ENCODE results near the gene NPIPB6.

DNA sequence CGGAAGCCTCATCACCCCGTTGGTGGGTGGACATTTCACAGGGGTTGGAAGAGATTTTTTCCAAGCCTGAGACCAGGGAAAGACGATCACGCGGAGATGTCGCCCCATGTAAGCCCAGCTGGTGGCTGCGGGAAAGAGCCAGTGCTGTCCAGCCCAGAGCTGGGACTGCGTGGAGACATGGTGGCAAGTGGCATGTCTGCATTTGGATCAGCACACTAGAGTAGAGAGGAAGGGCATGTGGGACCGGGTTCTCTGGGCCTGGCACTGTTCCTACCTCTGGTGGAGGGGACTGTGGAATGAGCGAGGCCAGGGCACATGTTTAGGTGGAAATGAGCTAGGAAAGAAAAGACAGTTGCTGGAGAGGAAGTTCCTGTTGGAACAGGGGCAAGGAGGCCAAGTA, 51.0 kb downstream of the NPIPB6 start:
- TF ChIP-seq EGR1 (IDR thresholded peaks at IDR 0.05; ENCODE audit: low read depth) (no peak), FOSL1 (IDR thresholded peaks at IDR 0.05; ENCODE audit: low read depth) (no peak), CBX3 (IDR thresholded peaks at IDR 0.05; ENCODE audit: low read depth) (no peak), SP1 (IDR thresholded peaks at IDR 0.05; ENCODE audit: low read depth) (no peak), YY1 (IDR thresholded peaks at IDR 0.05; ENCODE audit: extremely low read depth, insufficient replicate concordance, low read depth, low read length) (no peak), POLR2AphosphoS5 (IDR thresholded peaks at IDR 0.05; ENCODE audit: low read depth, low read length) (no peak), POLR2A (IDR thresholded peaks at IDR 0.05; ENCODE audit: borderline replicate concordance, extremely low read depth, insufficient read depth, insufficient read length) (no peak), EZH2phosphoT487 (IDR thresholded peaks at IDR 0.05; ENCODE audit: borderline replicate concordance) (no peak)
- TF ChIP-seq, protein P1, sequence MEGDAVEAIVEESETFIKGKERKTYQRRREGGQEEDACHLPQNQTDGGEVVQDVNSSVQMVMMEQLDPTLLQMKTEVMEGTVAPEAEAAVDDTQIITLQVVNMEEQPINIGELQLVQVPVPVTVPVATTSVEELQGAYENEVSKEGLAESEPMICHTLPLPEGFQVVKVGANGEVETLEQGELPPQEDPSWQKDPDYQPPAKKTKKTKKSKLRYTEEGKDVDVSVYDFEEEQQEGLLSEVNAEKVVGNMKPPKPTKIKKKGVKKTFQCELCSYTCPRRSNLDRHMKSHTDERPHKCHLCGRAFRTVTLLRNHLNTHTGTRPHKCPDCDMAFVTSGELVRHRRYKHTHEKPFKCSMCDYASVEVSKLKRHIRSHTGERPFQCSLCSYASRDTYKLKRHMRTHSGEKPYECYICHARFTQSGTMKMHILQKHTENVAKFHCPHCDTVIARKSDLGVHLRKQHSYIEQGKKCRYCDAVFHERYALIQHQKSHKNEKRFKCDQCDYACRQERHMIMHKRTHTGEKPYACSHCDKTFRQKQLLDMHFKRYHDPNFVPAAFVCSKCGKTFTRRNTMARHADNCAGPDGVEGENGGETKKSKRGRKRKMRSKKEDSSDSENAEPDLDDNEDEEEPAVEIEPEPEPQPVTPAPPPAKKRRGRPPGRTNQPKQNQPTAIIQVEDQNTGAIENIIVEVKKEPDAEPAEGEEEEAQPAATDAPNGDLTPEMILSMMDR (IDR thresholded peaks at IDR 0.05 in 2 of 3, conservative IDR thresholded peaks at IDR 0.05 in 1 of 3; ENCODE audit: borderline replicate concordance in 1 of 3, insufficient read depth in 1 of 3, low read depth in 2 of 3, low read length in 2 of 3), result no peak
- TF ChIP-seq, protein P2, sequence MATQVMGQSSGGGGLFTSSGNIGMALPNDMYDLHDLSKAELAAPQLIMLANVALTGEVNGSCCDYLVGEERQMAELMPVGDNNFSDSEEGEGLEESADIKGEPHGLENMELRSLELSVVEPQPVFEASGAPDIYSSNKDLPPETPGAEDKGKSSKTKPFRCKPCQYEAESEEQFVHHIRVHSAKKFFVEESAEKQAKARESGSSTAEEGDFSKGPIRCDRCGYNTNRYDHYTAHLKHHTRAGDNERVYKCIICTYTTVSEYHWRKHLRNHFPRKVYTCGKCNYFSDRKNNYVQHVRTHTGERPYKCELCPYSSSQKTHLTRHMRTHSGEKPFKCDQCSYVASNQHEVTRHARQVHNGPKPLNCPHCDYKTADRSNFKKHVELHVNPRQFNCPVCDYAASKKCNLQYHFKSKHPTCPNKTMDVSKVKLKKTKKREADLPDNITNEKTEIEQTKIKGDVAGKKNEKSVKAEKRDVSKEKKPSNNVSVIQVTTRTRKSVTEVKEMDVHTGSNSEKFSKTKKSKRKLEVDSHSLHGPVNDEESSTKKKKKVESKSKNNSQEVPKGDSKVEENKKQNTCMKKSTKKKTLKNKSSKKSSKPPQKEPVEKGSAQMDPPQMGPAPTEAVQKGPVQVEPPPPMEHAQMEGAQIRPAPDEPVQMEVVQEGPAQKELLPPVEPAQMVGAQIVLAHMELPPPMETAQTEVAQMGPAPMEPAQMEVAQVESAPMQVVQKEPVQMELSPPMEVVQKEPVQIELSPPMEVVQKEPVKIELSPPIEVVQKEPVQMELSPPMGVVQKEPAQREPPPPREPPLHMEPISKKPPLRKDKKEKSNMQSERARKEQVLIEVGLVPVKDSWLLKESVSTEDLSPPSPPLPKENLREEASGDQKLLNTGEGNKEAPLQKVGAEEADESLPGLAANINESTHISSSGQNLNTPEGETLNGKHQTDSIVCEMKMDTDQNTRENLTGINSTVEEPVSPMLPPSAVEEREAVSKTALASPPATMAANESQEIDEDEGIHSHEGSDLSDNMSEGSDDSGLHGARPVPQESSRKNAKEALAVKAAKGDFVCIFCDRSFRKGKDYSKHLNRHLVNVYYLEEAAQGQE (IDR thresholded peaks at IDR 0.05; ENCODE audit: low read depth), result no peak
